IMR-90 (cell line): ENCODE data around the gene SLC26A2. TPM values are rescaled to one million over a fixed set of nuclear protein-coding genes. Genes with fewer than 3 reads are reported as not detected.
"Not testable (repeated sequence)": the region's sequence is repeated elsewhere in the genome, so short reads cannot be mapped to it uniquely, and the experiment has no call there.

Source experiments
- ATAC-seq: fragments of 200-7000 bp; cut with Tn5 transposase; 2 replicates; pipeline ENCODE4 v1.9.1; 2020; ENCODE audit warnings: low read depth, mild to moderate bottlenecking, moderate library complexity
- BruUV-seq: library from RNA; stranded (reverse); fragments of 400-500 nt; replicated peaks from 2 replicates; lab custom pipeline; 2021; lab: Mats Ljungman, UMichigan
- CTCF ChIA-PET: fragments of 300-600 bp; formaldehyde crosslinking; extraction: SDS; loops from one replicate; lab custom pipeline; 2021; ENCODE audit warnings: antibody characterized with exemption; lab: Yijun Ruan, JAX
- POLR2A ChIA-PET: fragments of 300-600 bp; sonication (Branson Sonifier 250); formaldehyde crosslinking; loops from one replicate; lab custom pipeline; 2022; ENCODE audit warnings: antibody characterized with exemption; ENCODE audit not compliant: unreplicated experiment; lab: Charles Lee
- DNase-seq: peaks from one replicate; pipeline ENCODE4 v3.0.0; 2013
- H2AFZ ChIP-seq: replicated peaks from 2 replicates; pipeline ENCODE3; 2013; ENCODE audit warnings: low read length, mild to moderate bottlenecking; ENCODE audit not compliant: poor library complexity
- H2AK5ac ChIP-seq: 2 replicates; pipeline ENCODE4 v1.6.1; 2013; ENCODE audit warnings: low read depth, low read length, inconsistent platforms
- H2AK9ac ChIP-seq: replicated peaks from 2 replicates; pipeline ENCODE3; 2013; ENCODE audit warnings: mild to moderate bottlenecking, low read depth, low read length, moderate library complexity; ENCODE audit not compliant: poor library complexity
- H2BK120ac ChIP-seq: 2 replicates; pipeline ENCODE4 v1.6.1; 2013; ENCODE audit warnings: low read depth, low read length, inconsistent platforms
- H2BK15ac ChIP-seq: 3 replicates; pipeline ENCODE4 v1.6.1; 2013; ENCODE audit warnings: low read depth, low read length, inconsistent platforms
- H2BK20ac ChIP-seq: 2 replicates; pipeline ENCODE4 v1.6.1; 2013; ENCODE audit warnings: low read depth, mild to moderate bottlenecking, inconsistent platforms, low read length, moderate library complexity
- H2BK5ac ChIP-seq: 2 replicates; pipeline ENCODE4 v1.6.1; 2013; ENCODE audit warnings: mild to moderate bottlenecking, low read depth, low read length, inconsistent platforms; ENCODE audit not compliant: poor library complexity, severe bottlenecking
- H3K14ac ChIP-seq: replicated peaks from 2 replicates; pipeline ENCODE4 v1.6.1; 2013; ENCODE audit warnings: low read depth, low read length, inconsistent platforms
- H3K18ac ChIP-seq: 2 replicates; pipeline ENCODE4 v1.6.1; 2013; ENCODE audit warnings: low read depth, low read length, control low read depth
- H3K23ac ChIP-seq: 2 replicates; pipeline ENCODE4 v1.6.1; 2013; ENCODE audit warnings: low read depth, low read length, inconsistent platforms
- H3K27ac ChIP-seq: 2 replicates; pipeline ENCODE4 v1.5.1; 2013; ENCODE audit warnings: mild to moderate bottlenecking, control low read depth, low read length; ENCODE audit not compliant: insufficient read depth
- H3K27me3 ChIP-seq: 2 replicates; pipeline ENCODE4 v1.6.1; 2013; ENCODE audit warnings: low read length; ENCODE audit not compliant: control insufficient read depth, insufficient read depth
- H3K36me3 ChIP-seq: 2 replicates; pipeline ENCODE4 v1.6.1; 2013; ENCODE audit warnings: low read length, mixed read lengths; ENCODE audit not compliant: control insufficient read depth, insufficient read depth
- H3K4ac ChIP-seq: 2 replicates; pipeline ENCODE4 v1.6.1; 2013; ENCODE audit warnings: low read depth, low read length, inconsistent platforms
- H3K4me1 ChIP-seq: 2 replicates; pipeline ENCODE4 v1.6.1; 2013; ENCODE audit warnings: low read length, mixed read lengths; ENCODE audit not compliant: control insufficient read depth, insufficient read depth
- H3K4me2 ChIP-seq: 2 replicates; pipeline ENCODE4 v1.6.1; 2013; ENCODE audit warnings: low read depth, mild to moderate bottlenecking, control low read depth, low read length, moderate library complexity
- H3K4me3 ChIP-seq: 2 replicates; pipeline ENCODE4 v1.5.1; 2013; ENCODE audit warnings: low read depth, mild to moderate bottlenecking, control low read depth, low read length, moderate library complexity; ENCODE audit not compliant: insufficient read depth
- H3K56ac ChIP-seq: 2 replicates; pipeline ENCODE4 v1.6.1; 2013; ENCODE audit warnings: low read length, inconsistent platforms; ENCODE audit not compliant: insufficient read depth; ENCODE audit errors: extremely low read depth
- H3K79me1 ChIP-seq, 2 experiments: 2 replicates each; pipeline ENCODE4 v1.6.1; 2013; ENCODE audit warnings: low read length in 2 of 2, inconsistent platforms in 1 of 2, low read depth in 1 of 2
- H3K9ac ChIP-seq: 2 replicates; pipeline ENCODE4 v1.6.1; 2013; ENCODE audit warnings: low read depth, low read length, control low read depth
- H3K9me1 ChIP-seq: 2 replicates; pipeline ENCODE4 v1.6.1; 2013; ENCODE audit warnings: low read length, inconsistent platforms; ENCODE audit not compliant: insufficient read depth
- H3K9me3 ChIP-seq: 2 replicates; pipeline ENCODE4 v1.6.1; 2013; ENCODE audit warnings: low read length; ENCODE audit not compliant: control insufficient read depth, insufficient read depth
- H4K20me1 ChIP-seq: 2 replicates; pipeline ENCODE4 v1.6.1; 2013; ENCODE audit warnings: low read length, inconsistent platforms; ENCODE audit not compliant: insufficient read depth
- H4K5ac ChIP-seq: 2 replicates; pipeline ENCODE4 v1.6.1; 2013; ENCODE audit warnings: mild to moderate bottlenecking, low read depth, low read length, control low read depth
- H4K8ac ChIP-seq, 2 experiments: 2 replicates each; pipeline ENCODE4 v1.6.1; 2013; ENCODE audit warnings: low read depth in 2 of 2, low read length in 2 of 2, control low read depth in 1 of 2, inconsistent platforms in 1 of 2
- H4K91ac ChIP-seq: 2 replicates; pipeline ENCODE4 v1.6.1; 2013; ENCODE audit warnings: low read depth, low read length, inconsistent platforms; ENCODE audit not compliant: insufficient read depth
- WGBS, 2 experiments: methylation state at CpG; one replicate each; pipeline versions ENCODE4 v1.1.5 to v1.1.7; 2013; ENCODE audit warnings: missing lambda C conversion rate in 2 of 2; ENCODE audit not compliant: insufficient read length in 1 of 2; ENCODE audit errors: extremely low coverage in 2 of 2; 5-methylcytosine and 5-hydroxymethylcytosine counted together
- dilution Hi-C: fragments of 300-500 bp; cut with HindIII; formaldehyde crosslinking; loops from one replicate; pipeline ENCODE4 v1.14.3; 2018; ENCODE audit warnings: low sequenced_read_pairs; ENCODE audit not compliant: unreplicated experiment
- in situ Hi-C: fragments of 300-500 bp; cut with MboI; formaldehyde crosslinking; loops from 3 replicates; pipeline ENCODE4 v1.14.3; 2019; ENCODE audit warnings: low sequenced_read_pairs, inconsistent platforms, mixed read lengths
- intact Hi-C: fragments of 100-400 bp; cut with micrococcal nuclease; formaldehyde crosslinking; loops from 2 replicates; pipeline ENCODE4 v1.10.0; 2022
- polyA plus RNA-seq, 3 experiments: library from polyadenylated mRNA; depleted of rRNA; stranded (reverse); fragments of >200 nt; gene quantifications; 2 replicates each; pipeline ENCODE4 v1.2.3, GENCODE V29; 2012; ENCODE audit warnings: low replicate concordance in 1 of 3
- total RNA-seq: library from RNA; depleted of rRNA; stranded (reverse); fragments of >200 nt; gene quantifications from 2 replicates; pipeline ENCODE4 v1.2.3, GENCODE V29; 2012

Gene SLC26A2
- total and polyA plus RNA-seq, 2 of the 4 experiments (the other 2 are of a cell fraction): 2.2 to 9.9 TPM

DNA sequence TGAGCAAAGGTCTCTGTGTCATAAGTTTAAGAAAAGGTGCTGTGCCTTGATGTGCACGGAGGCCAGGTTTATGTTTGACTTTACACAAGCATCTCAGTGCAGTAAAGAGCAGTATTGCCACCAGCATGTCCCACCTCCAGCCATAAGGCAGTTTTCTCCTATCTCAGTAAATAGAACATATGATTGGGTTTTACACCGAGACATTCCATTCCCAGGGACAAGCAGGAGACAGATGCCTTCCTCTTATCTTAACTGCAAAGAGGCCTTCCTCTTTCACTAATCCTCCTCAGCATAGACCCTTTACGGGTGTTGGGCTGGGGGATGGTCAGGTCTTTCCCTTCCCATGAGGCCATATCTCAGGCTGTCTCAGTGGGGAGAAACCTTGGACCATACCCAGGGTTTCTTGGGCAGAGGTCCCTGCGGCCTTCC is 17.8 kb upstream of the SLC26A2 start:
- H3K9ac ChIP-seq, H3K23ac ChIP-seq, H2BK15ac ChIP-seq, POLR2A ChIA-PET, H2AFZ ChIP-seq, H3K27ac ChIP-seq, H3K14ac ChIP-seq, H2AK9ac ChIP-seq, H2BK20ac ChIP-seq, CTCF ChIA-PET, H2AK5ac ChIP-seq, ATAC-seq, H2BK5ac ChIP-seq, H3K79me1 ChIP-seq, dilution Hi-C loops, H3K4ac ChIP-seq, H3K18ac ChIP-seq, intact Hi-C loops, H3K9me3 ChIP-seq, H4K20me1 ChIP-seq, H3K4me2 ChIP-seq, H3K56ac ChIP-seq, BruUV-seq, H3K4me3 ChIP-seq, H3K4me1 ChIP-seq, DNase-seq, in situ Hi-C loops, H4K5ac ChIP-seq, H4K8ac ChIP-seq, H4K91ac ChIP-seq, H2BK120ac ChIP-seq, H3K36me3 ChIP-seq: not testable (repeated sequence)
- H3K27me3 ChIP-seq: peaks cover 14% of the 10 kb centered on the region
- peaks cover 11% of the 10 kb centered on the region for H3K9me1 ChIP-seq
- no CpG with 5 or more reads among the region's 4 CpGs for WGBS, 2 experiments

DNA sequence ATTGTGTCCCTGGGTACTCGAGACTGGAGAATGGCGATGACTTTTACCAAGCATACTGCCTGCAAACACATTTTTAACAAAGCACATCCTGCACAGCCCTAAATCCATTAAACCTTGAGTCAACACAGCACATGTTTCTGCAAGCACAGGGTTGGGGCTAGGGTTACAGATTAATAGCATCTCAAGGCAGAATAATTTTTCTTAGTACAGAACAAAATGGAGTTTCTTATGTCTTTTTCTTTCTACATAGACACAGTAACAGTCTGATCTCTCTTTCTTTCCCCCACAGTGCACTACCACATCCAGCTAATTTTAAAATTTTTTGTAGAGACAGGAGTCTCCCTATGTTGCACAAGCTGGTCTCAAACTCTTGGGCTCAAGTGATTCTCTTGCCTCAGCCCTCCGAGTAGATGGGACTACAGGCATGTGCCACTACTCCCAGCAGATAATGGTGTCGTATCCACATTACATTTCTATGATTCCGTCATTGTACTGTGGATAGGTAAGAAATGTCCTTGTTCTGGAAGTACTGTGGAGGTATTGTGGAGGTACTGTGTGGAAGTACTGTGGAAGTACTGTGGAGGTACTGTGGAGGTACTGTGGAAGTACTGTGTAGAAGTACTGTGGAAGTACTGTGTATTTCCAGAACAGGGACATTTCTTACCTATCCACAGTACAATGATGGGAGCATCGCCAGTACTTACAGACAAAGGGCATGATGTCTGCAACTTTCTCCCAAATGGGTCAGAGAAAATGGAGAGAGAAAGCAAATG is 17.2 kb upstream of the SLC26A2 start:
- intact Hi-C loops, CTCF ChIA-PET, H3K9ac ChIP-seq, H3K36me3 ChIP-seq, BruUV-seq, H3K9me1 ChIP-seq, DNase-seq, H3K79me1 ChIP-seq, H4K5ac ChIP-seq, H3K18ac ChIP-seq, H2AFZ ChIP-seq, dilution Hi-C loops, H2BK120ac ChIP-seq, H3K23ac ChIP-seq, H2BK5ac ChIP-seq, H2AK5ac ChIP-seq, H2AK9ac ChIP-seq, H3K56ac ChIP-seq, H2BK15ac ChIP-seq, H2BK20ac ChIP-seq, H4K8ac ChIP-seq, ATAC-seq, H3K14ac ChIP-seq, H3K4ac ChIP-seq, POLR2A ChIA-PET, H3K4me3 ChIP-seq, H4K91ac ChIP-seq, H3K4me2 ChIP-seq, in situ Hi-C loops, H3K9me3 ChIP-seq, H3K4me1 ChIP-seq, H4K20me1 ChIP-seq, H3K27ac ChIP-seq: not testable (repeated sequence)
- WGBS, 2 experiments: no CpG with 5 or more reads among the region's 6 CpGs
- H3K27me3 ChIP-seq: peaks cover 18% of the 10 kb centered on the region
